CD4-positive, alpha-beta T cell treated with Interleukin-6 at 100 ng/mL for 8 hours (primary cell): ENCODE data around the gene SLC6A13.

Experiments used
- DNase-seq: peaks from one replicate; pipeline ENCODE4 v3.0.0-alpha.2; 2020; ENCODE audit warnings: mixed read lengths, low spot score

The SLC6A13 gene

GRCh38 chr12:214003-214741 lies 48.5 kb downstream of the SLC6A13 start, which contains the start of gene SLC6A12:
TSS of gene SLC6A12 (minus strand) at chr12:214157. CDS start at chr12:209986, 4,171 bp downstream.
- no peak for DNase-seq

GRCh38 chr12:213527-213932 lies 49.1 kb downstream of the SLC6A13 start:
- DNase-seq, result no peak

- DNase-seq, result no peak
Observed at GRCh38 chr12:212715-213526, 49.7 kb downstream of the SLC6A13 start.

GRCh38 chr12:212415-212714 lies 50.3 kb downstream of the SLC6A13 start:
- DNase-seq, result no peak

GRCh38 chr12:211639-212414 lies 50.8 kb downstream of the SLC6A13 start:
- no peak for DNase-seq

GRCh38 chr12:211142-211465 lies 51.5 kb downstream of the SLC6A13 start:
- DNase-seq, result no peak

GRCh38 chr12:210277-211141 lies 52.1 kb downstream of the SLC6A13 start:
- no peak for DNase-seq

- DNase-seq, result no peak
Observed at GRCh38 chr12:209851-210250, 52.8 kb downstream of the SLC6A13 start.

- DNase-seq, result no peak
Observed at GRCh38 chr12:209246-209645, 53.4 kb downstream of the SLC6A13 start.

GRCh38 chr12:208813-209212 lies 53.8 kb downstream of the SLC6A13 start:
- DNase-seq, result no peak

GRCh38 chr12:207804-208203 lies 54.8 kb downstream of the SLC6A13 start:
- no peak for DNase-seq

GRCh38 chr12:206746-207440 lies 55.7 kb downstream of the SLC6A13 start:
- no peak for DNase-seq

- no peak for DNase-seq
Observed at GRCh38 chr12:205026-205425, 57.6 kb downstream of the SLC6A13 start.

GRCh38 chr12:204261-204678 lies 58.4 kb downstream of the SLC6A13 start:
- no peak for DNase-seq

GRCh38 chr12:203462-204260 lies 59.0 kb downstream of the SLC6A13 start:
- DNase-seq, result no peak

- no peak for DNase-seq
Observed at GRCh38 chr12:203074-203461, 59.6 kb downstream of the SLC6A13 start.

- DNase-seq, result no peak
Observed at GRCh38 chr12:202081-202731, 60.4 kb downstream of the SLC6A13 start.

GRCh38 chr12:201361-201760 lies 61.3 kb downstream of the SLC6A13 start:
- DNase-seq, result no peak

- no peak for DNase-seq
Observed at GRCh38 chr12:198705-199104, 63.9 kb downstream of the SLC6A13 start.
